Activated CD8-positive, alpha-beta memory T cell treated with anti-CD3 and anti-CD28 coated beads, Interleukin-2, amount 10 ng/mL, durations not matched to agents 7 days and 5 days (primary cell): Measurements from ENCODE around the gene ARG2. TPM values are rescaled to one million over a fixed set of nuclear protein-coding genes. Genes with fewer than 3 reads are reported as not detected.

Source experiments
- ATAC-seq: fragments of 150-1000 bp; cut with Tn5 transposase; one replicate; pipeline ENCODE4 v1.10.0; 2021; ENCODE audit warnings: moderate library complexity
- CTCF ChIA-PET: fragments of 350-600 bp; sonication (Branson Sonifier 250); formaldehyde crosslinking; loops from one replicate; lab custom pipeline; 2021; ENCODE audit warnings: antibody characterized with exemption; lab: Charles Lee
- DNase-seq: peaks from one replicate; pipeline ENCODE4 v3.0.0-alpha.2; 2020
- H3K27ac Mint-ChIP-seq: one replicate; pipeline ENCODE4 v1.8.0; 2021; ENCODE audit warnings: mild to moderate bottlenecking, mixed read lengths
- H3K27me3 Mint-ChIP-seq: one replicate; pipeline ENCODE4 v1.8.0; 2021; ENCODE audit warnings: mixed read lengths
- H3K36me3 Mint-ChIP-seq: one replicate; pipeline ENCODE4 v1.8.0; 2021; ENCODE audit warnings: mild to moderate bottlenecking, mixed read lengths
- H3K4me1 Mint-ChIP-seq: one replicate; pipeline ENCODE4 v1.8.0; 2021; ENCODE audit warnings: mixed read lengths
- H3K4me3 Mint-ChIP-seq: one replicate; pipeline ENCODE4 v1.8.0; 2021; ENCODE audit warnings: mild to moderate bottlenecking, moderate library complexity, mixed read lengths
- H3K9me3 Mint-ChIP-seq: one replicate; pipeline ENCODE4 v1.8.0; 2022; ENCODE audit warnings: low read depth, mixed read lengths
- total RNA-seq, 2 experiments: library from RNA; stranded (reverse); gene quantifications; one replicate each; pipeline ENCODE4 v1.2.3, GENCODE V29; 2021

ARG2 gene
- total RNA-seq, 2 experiments from 2014 or later: 6.2 to 13.6 TPM

- Mint-ChIP-seq H3K27me3 (no peaks in the 10 kb centered on the region), H3K4me1 (peaks cover 3% of the 10 kb centered on the region), H3K36me3 (peaks cover 38% of the 10 kb centered on the region), H3K9me3 (no peaks in the 10 kb centered on the region), H3K27ac (no peak overlapping the region), H3K4me3 (no peak overlapping the region)
- ATAC-seq: no peak
- CTCF ChIA-PET: interaction anchor here (1.2 to 1.3 kb wide), 2 partner anchors 16 to 32 kb away, joined by 3 read pairs; no protein-coding TSS in a partner anchor
- DNase-seq: no peak
These were observed 31.0 kb downstream of the ARG2 start for GRCh38 chr14:67650694-67651093.

- Mint-ChIP-seq H3K27ac (no peak overlapping the region), H3K4me3 (no peak overlapping the region), H3K27me3 (no peaks in the 10 kb centered on the region), H3K9me3 (no peaks in the 10 kb centered on the region), H3K36me3 (peaks cover 39% of the 10 kb centered on the region), H3K4me1 (peaks cover 3% of the 10 kb centered on the region)
- ATAC-seq (no peak), DNase-seq (no peak)
- CTCF ChIA-PET: interaction anchor here (0.6 to 1.6 kb wide), 5 partner anchors 9 to 34 kb away, joined by 3 to 5 read pairs (median 3); no protein-coding TSS in a partner anchor
These were observed 32.5 kb downstream of the ARG2 start for GRCh38 chr14:67652189-67652588.

GRCh38 chr14:67653651-67654280 lies 34.0 kb downstream of the ARG2 start:
- H3K27ac Mint-ChIP-seq: no peak overlapping the region
- no peak for ATAC-seq
- peaks cover 42% of the 10 kb centered on the region for H3K36me3 Mint-ChIP-seq
- H3K4me1 Mint-ChIP-seq: peaks cover 3% of the 10 kb centered on the region
- CTCF ChIA-PET: interaction anchor here (0.9 to 1.6 kb wide), 3 partner anchors 10 to 54 kb away, joined by 3 to 5 read pairs (median 4); partner anchors contain the start of gene PIGH
- DNase-seq: no peak
- H3K9me3 Mint-ChIP-seq: no peaks in the 10 kb centered on the region
- no peaks in the 10 kb centered on the region for H3K27me3 Mint-ChIP-seq
- H3K4me3 Mint-ChIP-seq: no peak overlapping the region

GRCh38 chr14:67663633-67664032 lies 43.9 kb downstream of the ARG2 start:
- CTCF ChIA-PET: interaction anchor here (0.6 to 10.7 kb wide), 9 partner anchors 11 to 661 kb away, joined by 3 to 96 read pairs (median 3); partner anchors contain the start of gene ARG2
- no peaks in the 10 kb centered on the region for H3K9me3 Mint-ChIP-seq
- H3K4me1 Mint-ChIP-seq: peaks cover 29% of the 10 kb centered on the region
- H3K27me3 Mint-ChIP-seq: no peaks in the 10 kb centered on the region
- H3K27ac Mint-ChIP-seq: no peak overlapping the region
- H3K36me3 Mint-ChIP-seq: peaks cover 11% of the 10 kb centered on the region
- DNase-seq (no peak), ATAC-seq (no peak)
- H3K4me3 Mint-ChIP-seq: no peak overlapping the region

GRCh38 chr14:67665868-67666267 lies 46.1 kb downstream of the ARG2 start:
- H3K36me3 Mint-ChIP-seq: peaks cover 7% of the 10 kb centered on the region
- H3K4me1 Mint-ChIP-seq: peaks cover 41% of the 10 kb centered on the region
- no peaks in the 10 kb centered on the region for H3K9me3 Mint-ChIP-seq
- DNase-seq (no peak), ATAC-seq (no peak)
- no peaks in the 10 kb centered on the region for H3K27me3 Mint-ChIP-seq
- no peak overlapping the region for H3K4me3 Mint-ChIP-seq
- CTCF ChIA-PET: interaction anchor here (0.6 to 10.7 kb wide), 7 partner anchors 23 to 82 kb away, joined by 3 to 96 read pairs (median 8); partner anchors contain the start of gene ARG2
- H3K27ac Mint-ChIP-seq: no peak overlapping the region

GRCh38 chr14:67666750-67667449 lies 47.2 kb downstream of the ARG2 start:
- H3K27me3 Mint-ChIP-seq: no peaks in the 10 kb centered on the region
- ATAC-seq (peak; percentile 84), DNase-seq (peak; percentile 52)
- H3K4me3 Mint-ChIP-seq: no peak overlapping the region
- H3K9me3 Mint-ChIP-seq: no peaks in the 10 kb centered on the region
- H3K4me1 Mint-ChIP-seq: peaks cover 41% of the 10 kb centered on the region
- peak overlapping the region; percentile 70 for H3K27ac Mint-ChIP-seq
- CTCF ChIA-PET: interaction anchor here (0.6 to 10.7 kb wide), 29 partner anchors 10 to 240 kb away, joined by 3 to 96 read pairs (median 5); partner anchors contain the start of genes ARG2 and RDH11
- H3K36me3 Mint-ChIP-seq: peaks cover 7% of the 10 kb centered on the region

- CTCF ChIA-PET: interaction anchor here (1.0 to 10.7 kb wide), 6 partner anchors 9 to 97 kb away, joined by 3 to 96 read pairs (median 8); partner anchors contain the start of gene ARG2
- Mint-ChIP-seq H3K4me1 (peaks cover 49% of the 10 kb centered on the region), H3K9me3 (no peaks in the 10 kb centered on the region), H3K4me3 (no peak overlapping the region), H3K36me3 (peaks cover 1% of the 10 kb centered on the region), H3K27me3 (no peaks in the 10 kb centered on the region), H3K27ac (no peak overlapping the region)
- peak; percentile 44 for ATAC-seq
- DNase-seq: no peak
These were observed 48.8 kb downstream of the ARG2 start for GRCh38 chr14:67668559-67668958.

- Mint-ChIP-seq H3K36me3 (peaks cover 19% of the 10 kb centered on the region), H3K4me1 (peaks cover 39% of the 10 kb centered on the region), H3K27ac (peak overlapping the region; percentile 81), H3K4me3 (peak overlapping the region; percentile 90), H3K27me3 (no peaks in the 10 kb centered on the region), H3K9me3 (no peaks in the 10 kb centered on the region)
- ATAC-seq (no peak), DNase-seq (no peak)
- CTCF ChIA-PET: interaction anchor here (0.9 to 2.8 kb wide), 7 partner anchors 22 to 246 kb away, joined by 3 to 28 read pairs (median 3); partner anchors contain the start of genes ARG2, PIGH and RDH11
These were observed 53.7 kb downstream of the ARG2 start for GRCh38 chr14:67673451-67673850.

- DNase-seq (peak; percentile 67), ATAC-seq (peak; percentile 73)
- peak overlapping the region; percentile 90 for H3K4me3 Mint-ChIP-seq
- peaks cover 38% of the 10 kb centered on the region for H3K4me1 Mint-ChIP-seq
- H3K27me3 Mint-ChIP-seq: no peaks in the 10 kb centered on the region
- CTCF ChIA-PET: interaction anchor here (0.7 to 2.8 kb wide), 8 partner anchors 21 to 246 kb away, joined by 3 to 28 read pairs (median 4); partner anchors contain the start of genes ARG2, PIGH and RDH11
- no peaks in the 10 kb centered on the region for H3K9me3 Mint-ChIP-seq
- peaks cover 24% of the 10 kb centered on the region for H3K36me3 Mint-ChIP-seq
- peak overlapping the region; percentile 83 for H3K27ac Mint-ChIP-seq
These were observed 54.4 kb downstream of the ARG2 start for GRCh38 chr14:67674139-67674479.

GRCh38 chr14:67674480-67675218 lies 54.9 kb downstream of the ARG2 start, which contains the start of gene VTI1B:
TSS of gene VTI1B (minus strand) at chr14:67674632. CDS start at chr14:67674489, 143 bp downstream.
- peak; percentile 92 for ATAC-seq
- Mint-ChIP-seq H3K27me3 (no peaks in the 10 kb centered on the region), H3K36me3 (peaks cover 24% of the 10 kb centered on the region), H3K27ac (peak within 1 kb of the TSS; percentile 83), H3K4me3 (peak within 1 kb of the TSS; percentile 90), H3K4me1 (peaks cover 33% of the 10 kb centered on the region), H3K9me3 (no peaks in the 10 kb centered on the region)
- CTCF ChIA-PET: interaction anchor here (0.7 to 2.8 kb wide), 10 partner anchors 20 to 247 kb away, joined by 3 to 28 read pairs (median 4); partner anchors contain the start of genes ARG2, PIGH and RDH11
- peak; percentile 80 for DNase-seq

- Mint-ChIP-seq H3K4me3 (peak overlapping the region; percentile 90), H3K9me3 (no peaks in the 10 kb centered on the region), H3K27me3 (no peaks in the 10 kb centered on the region), H3K36me3 (peaks cover 24% of the 10 kb centered on the region), H3K27ac (peak overlapping the region; percentile 83), H3K4me1 (peaks cover 36% of the 10 kb centered on the region)
- no peak for ATAC-seq
- no peak for DNase-seq
- CTCF ChIA-PET: interaction anchor here (0.8 to 2.2 kb wide), 5 partner anchors 20 to 75 kb away, joined by 3 to 9 read pairs (median 3); partner anchors contain the start of genes PIGH and RDH11
These were observed 55.5 kb downstream of the ARG2 start for GRCh38 chr14:67675219-67675582.

- Mint-ChIP-seq H3K27me3 (no peaks in the 10 kb centered on the region), H3K36me3 (peaks cover 53% of the 10 kb centered on the region), H3K27ac (no peak overlapping the region), H3K9me3 (no peaks in the 10 kb centered on the region), H3K4me1 (peaks cover 42% of the 10 kb centered on the region), H3K4me3 (no peak overlapping the region)
- CTCF ChIA-PET: interaction anchor here (0.6 to 2.2 kb wide), 3 partner anchors 11 to 360 kb away, joined by 3 to 10 read pairs (median 6); no protein-coding TSS in a partner anchor
- ATAC-seq (no peak), DNase-seq (no peak)
These were observed 59.3 kb downstream of the ARG2 start for GRCh38 chr14:67679006-67679405.
